GM18511 (cell line): ENCODE data around the gene NUP98.
A peak's percentile ranks its signal among the peaks of the same experiment; 100 is the strongest.
"Not testable (repeated sequence)": the region's sequence is repeated elsewhere in the genome, so short reads cannot be mapped to it uniquely, and the experiment has no call there.

Experiments used
- ATAC-seq: cut with Tn5 transposase; IDR thresholded peaks from one replicate; pipeline ENCODE4 v1.9.1; 2021; ENCODE audit warnings: mild to moderate bottlenecking, moderate library complexity; ENCODE audit not compliant: unreplicated experiment

Gene NUP98

DNA sequence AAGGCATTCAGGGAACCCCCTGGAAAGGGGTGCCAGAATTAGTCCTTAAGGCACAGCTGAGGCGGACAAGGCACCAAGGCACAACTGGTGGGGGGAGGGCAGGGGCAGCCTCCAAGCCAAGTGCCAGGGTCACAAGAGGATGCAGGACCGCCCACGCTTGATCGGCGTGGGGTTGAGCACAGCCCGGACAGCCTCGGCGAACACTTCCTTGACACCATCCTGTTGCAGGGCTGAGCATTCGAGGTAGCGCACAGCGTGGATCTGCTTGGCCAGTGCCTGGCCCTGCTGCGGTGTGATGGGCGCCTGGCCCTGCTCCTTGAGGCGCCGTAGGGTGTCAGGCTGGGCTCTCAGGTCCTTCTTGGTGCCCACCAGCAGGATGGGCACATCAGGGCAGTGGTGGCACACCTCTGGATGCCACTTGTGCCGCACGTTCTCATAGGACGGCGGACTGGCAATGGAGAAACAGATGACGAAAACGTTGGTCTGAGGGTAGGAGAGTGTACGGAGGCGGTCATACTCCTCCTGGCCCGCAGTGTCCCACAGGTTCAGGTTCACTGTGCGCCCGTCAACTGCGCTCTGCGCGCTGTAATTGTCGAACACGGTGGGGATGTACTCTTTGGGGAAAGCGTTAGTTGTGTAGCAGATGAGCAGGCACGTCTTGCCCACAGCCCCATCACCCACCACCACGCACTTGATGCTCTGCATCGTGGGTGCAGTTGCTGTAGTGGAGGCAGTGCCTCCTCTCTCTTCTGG is 30.3 kb upstream of the NUP98 start:
- no peak for ATAC-seq

DNA sequence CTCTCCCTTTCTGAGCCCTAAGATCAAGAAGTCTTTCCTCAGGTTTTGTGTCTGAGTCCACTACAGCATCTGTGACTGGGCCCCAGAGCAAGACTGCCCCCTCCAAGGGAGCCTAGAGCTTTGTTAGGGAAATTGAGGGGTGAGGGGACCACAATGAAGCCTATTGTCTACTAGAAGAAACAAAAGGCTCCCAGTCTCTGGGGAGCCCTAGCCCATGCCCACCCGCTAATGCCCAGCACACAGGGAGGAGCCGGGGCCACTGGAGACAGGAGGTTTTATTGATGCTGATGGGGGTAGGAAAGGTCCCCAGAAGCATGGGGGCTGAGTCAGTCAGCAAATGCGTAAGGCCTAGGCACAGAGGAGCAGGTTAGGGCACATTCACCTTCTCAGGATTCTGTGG is 29.4 kb upstream of the NUP98 start:
- ATAC-seq: no peak

DNA sequence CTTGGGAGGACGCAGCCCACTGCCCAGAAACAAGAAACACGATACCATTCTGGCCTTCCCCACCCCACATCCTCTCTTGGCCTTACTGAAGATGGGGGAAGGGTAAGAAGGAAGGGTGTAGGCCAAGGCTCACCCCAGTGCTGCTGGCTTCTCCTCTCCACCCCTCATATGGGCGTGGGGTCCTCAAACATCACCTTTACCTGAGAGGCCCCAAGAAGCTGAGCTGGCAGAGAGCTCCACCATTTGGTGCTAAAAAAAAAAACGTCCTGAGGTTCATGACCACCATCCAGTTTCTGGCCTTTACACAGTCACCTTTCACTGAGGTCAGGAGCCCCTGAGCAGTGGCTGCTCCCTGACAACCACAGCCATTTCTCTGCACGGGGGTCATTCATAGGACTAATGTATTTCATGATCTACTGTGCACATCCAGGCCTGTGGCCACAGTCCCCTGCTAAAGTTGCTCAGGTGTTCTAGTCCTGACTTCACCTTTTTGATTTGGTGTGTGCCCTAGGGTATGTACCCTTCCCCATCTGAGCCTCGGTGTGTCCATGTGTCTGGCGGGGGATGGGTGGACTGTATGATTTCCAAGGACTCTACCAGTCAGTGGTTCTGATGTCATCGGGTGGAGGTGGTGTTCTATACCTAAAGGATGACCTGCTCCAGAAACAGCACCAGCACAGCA is 28.3 kb upstream of the NUP98 start:
- no peak for ATAC-seq

DNA sequence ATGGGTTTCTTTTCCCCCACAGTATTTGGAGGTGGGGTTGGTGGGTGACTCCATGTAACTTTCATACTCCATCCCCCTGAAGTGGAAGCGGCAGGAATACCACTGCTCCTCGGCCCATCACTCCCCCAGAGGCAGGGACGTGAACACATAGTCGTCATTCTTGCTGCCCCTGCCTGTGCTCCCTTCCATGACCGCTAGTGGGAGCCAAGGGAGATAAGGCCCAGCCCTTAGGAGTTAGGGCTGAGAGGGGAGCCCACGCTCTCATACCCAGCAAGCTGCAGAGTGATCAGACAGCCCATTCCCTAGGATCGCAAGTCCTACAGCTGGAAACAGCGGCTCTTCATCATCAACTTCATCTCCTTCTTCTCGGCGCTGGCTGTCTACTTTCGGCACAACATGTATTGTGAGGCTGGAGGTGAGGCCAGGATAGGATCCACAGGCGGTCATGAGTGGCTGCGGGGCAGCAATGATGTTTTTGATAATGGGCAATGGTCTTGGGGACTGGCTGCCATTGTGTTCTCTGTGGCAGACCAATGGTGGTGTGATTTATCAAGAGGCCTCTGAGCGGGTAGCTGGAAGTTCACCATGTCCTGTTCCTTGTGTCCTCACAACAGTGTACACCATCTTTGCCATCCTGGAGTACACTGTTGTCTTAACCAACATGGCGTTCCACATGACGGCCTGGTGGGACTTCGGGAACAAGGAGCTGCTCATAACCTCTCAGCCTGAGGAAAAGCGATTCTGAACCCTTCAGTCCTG is 27.5 kb upstream of the NUP98 start:
- ATAC-seq: peak; percentile 88

DNA sequence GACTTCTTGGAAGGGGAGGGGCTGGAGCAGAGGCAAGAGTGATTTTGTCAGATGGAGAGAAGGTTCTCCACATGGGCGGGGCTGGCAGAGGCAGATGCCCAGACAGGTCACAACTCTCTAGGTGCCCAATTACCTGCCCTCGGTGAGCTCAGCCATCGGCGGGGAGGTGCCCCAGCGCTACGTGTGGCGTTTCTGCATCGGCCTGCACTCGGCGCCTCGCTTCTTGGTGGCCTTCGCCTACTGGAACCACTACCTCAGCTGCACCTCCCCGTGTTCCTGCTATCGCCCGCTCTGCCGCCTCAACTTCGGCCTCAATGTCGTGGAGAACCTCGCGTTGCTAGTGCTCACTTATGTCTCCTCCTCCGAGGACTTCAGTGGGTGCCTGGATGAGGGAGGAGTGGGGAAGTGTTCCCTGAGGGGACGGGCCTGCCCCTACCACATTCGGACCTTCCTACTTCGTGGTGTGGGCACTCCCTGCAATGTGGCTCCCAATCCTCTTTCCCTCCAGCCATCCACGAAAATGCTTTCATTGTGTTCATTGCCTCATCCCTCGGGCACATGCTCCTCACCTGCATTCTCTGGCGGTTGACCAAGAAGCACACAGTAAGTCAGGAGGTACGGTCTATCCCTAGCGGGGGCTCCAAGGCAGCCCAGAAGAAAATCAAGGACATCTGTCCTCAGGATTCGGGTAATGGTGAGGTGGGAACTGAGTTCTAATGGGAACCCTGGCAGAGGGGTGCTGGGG is 26.6 kb upstream of the NUP98 start:
- ATAC-seq: no peak

DNA sequence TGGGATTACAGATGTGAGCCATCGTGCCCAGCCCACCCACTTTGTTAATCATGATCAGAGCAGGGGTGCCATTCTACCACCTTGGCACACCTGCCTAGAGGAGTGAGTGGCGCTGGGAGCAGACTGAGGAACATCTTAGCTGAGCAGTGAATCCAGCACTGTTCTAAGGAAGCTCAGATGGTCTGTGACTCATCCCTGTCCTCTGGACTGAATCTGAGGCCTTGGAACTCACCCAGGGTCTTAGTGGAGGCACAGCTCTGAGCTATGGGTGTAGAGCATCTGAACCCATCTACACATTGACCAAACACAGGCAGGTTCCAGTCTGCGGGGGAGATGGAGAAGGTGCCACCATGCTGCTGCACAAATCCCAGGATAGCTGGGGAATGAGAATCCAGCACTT is 25.9 kb upstream of the NUP98 start:
- ATAC-seq: no peak

DNA sequence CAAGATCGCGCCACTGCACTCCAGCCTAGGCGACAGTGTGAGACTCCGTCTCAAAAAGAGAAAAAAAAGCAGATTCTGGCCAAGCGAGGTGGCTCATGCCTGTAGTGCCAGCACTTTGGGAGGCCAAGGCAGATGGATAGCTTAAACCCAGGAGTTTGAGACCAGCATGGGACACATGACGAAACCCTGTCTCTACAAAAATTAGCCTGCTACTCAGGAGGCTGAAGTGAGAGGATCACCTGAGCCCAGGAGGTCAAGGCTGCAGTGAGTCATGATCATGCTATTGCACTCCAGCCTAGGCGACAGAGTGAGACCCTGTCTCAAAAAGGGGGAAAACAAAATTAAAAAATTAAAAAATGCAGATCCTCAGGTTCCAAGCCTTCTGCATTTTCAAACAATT is 25.0 kb upstream of the NUP98 start:
- ATAC-seq: no peak

DNA sequence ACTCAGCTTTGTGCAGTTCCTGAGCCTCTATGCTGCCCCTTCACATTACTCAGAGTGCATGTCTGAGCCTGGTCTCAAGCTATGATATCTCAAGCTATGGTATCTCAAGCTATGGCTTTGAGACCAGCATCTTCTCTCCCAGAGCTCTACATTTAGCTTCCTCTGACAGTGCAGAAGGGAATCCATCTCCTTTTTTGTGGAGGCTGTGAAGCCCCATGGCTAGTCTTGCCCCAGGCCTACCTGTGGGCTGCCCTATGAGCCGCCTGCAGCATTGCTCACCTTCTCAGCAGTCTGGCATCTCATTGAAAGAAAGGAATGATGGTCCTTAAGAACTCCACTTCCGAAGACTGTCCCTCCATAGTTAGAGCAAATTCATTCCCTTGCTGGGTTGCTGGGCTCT is 23.6 kb upstream of the NUP98 start:
- no peak for ATAC-seq

DNA sequence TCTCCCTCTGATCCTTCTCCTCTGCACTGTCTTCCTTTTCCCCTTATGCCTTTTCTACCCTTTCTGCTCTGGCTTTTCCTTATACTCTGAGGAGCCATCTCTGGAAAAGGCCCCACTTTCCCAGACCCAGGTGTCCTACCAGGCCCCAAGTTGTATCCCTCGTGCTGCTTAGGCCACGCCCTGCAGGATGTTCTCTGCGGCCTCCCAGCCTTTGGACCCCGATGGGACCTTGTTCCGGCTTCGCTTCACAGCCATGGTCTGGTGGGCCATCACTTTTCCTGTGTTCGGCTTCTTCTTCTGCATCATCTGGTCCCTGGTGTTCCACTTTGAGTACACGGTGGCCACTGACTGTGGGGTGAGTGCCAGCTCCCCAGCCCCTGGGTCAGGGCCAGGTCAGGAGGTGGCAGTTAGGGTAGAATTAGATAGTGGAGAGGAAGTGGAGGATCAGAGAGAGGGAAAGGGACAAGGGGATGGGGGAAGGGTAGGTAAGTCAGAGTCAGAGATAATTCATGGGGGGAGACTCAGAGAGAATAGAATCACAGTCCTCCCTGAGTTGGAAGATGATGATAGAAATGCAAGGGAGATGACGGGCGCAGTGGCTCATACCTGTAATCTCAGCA is 19.9 kb upstream of the NUP98 start:
- ATAC-seq: no peak

DNA sequence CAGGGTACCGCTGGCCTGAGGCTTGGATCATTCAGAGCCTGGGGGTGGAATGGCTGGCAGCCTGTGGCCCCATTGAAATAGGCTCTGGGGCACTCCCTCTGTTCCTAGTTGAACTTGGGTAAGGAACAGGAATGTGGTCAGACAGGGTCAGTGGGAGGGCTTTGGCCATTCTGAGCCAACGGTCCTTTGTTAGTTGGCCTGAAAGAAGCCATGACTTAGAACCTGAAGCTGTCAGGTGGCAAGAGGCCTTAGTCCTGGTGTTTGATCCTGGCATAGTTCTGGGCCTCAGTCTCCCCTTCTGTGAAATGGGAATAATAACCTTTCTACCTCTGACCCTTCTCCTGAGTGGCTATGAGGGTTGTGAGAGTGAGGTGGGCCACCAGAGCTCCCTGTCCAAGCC is 19.3 kb upstream of the NUP98 start:
- no peak for ATAC-seq

DNA sequence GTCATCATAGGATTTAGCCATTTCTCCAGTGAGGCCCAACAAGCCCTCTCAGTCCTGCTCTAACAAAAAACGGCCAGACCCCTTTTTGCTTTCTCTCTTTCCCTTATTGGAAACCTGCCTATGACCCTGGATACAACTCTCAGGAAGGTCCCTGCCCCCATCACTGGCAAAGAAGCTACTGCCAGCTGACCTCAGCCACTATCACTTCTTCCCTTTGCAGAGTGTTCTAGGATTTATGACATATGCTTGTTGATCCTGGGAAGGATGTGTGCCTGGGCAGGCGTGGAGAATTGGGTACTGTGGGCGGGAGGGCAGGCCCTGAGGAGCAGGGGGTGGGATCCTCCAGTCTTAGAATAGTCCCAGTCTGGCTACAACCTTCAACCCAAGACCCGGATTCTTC is 18.5 kb upstream of the NUP98 start:
- no peak for ATAC-seq

DNA sequence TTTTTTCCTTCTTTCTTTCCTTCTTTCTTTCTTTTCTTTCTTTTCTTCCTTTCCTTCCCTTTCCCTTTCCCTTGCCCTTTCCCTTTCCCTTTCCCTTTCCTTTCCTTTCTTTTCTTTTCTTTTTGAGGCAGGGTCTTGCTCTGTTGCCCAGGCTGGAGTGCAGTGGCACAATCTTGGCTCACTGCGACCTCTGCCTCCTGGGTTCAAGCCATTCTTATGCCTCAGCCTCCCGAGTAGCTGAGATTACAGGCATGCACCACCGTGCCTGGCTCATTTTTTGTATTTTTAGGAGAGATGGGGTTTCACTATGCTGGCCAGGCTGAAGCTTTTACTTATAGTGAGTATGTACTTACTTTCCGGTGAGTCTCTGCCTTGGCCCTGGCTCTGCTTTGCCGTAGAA is 17.5 kb upstream of the NUP98 start:
- not testable (repeated sequence) for ATAC-seq

DNA sequence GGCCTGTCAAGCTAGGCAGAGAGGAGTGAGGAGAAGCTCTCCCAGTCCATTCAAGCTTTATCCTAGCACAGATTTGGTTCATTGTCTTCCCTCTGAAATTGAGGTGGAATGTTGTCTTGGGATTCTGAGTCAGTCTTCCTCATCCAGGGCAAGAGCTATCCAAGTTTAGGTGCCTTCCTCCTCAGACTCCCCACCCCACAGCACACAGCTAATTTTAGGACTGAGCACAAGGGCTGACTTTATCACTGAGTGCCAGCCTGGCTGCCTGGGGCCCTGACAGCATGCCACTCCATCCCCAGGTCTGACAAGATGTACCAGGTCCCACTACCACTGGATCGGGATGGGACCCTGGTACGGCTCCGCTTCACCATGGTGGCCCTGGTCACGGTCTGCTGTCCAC is 13.6 kb upstream of the NUP98 start:
- ATAC-seq: no peak

DNA sequence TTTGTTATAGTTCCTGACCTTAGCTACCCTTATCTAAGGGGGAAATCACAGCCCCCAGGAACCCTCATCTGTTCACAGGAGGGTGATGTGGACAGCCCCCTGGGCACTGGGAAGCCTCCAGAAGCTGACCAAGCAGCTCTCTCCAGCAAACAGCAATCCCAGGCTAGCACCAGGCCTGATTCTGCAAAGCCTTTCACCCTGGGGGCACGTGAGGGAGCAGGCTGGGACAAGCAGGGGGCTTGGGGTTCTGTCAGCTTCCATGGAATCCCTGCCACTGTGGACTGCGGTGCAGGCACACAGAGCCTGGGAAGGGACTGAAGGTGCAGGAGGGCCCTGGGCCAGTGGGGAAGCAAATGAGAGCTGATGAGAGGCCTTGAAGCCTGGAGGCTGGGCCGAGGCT is 13.1 kb upstream of the NUP98 start:
- no peak for ATAC-seq

DNA sequence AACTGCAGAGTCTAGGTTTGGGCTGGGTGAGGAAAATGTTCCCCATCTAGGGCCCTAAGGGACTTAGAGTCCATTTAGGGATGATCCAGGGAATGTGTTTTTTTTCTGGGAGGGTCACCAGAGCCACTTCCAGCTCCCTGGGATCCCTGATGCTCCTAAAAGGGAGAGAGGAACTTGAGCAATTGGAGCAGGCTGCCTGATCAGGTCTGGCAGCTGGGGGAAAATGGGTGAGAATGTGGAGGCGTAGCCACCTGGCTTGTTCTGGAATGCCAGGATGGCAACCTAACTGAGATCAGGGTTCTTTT is 12.2 kb upstream of the NUP98 start:
- ATAC-seq: no peak

DNA sequence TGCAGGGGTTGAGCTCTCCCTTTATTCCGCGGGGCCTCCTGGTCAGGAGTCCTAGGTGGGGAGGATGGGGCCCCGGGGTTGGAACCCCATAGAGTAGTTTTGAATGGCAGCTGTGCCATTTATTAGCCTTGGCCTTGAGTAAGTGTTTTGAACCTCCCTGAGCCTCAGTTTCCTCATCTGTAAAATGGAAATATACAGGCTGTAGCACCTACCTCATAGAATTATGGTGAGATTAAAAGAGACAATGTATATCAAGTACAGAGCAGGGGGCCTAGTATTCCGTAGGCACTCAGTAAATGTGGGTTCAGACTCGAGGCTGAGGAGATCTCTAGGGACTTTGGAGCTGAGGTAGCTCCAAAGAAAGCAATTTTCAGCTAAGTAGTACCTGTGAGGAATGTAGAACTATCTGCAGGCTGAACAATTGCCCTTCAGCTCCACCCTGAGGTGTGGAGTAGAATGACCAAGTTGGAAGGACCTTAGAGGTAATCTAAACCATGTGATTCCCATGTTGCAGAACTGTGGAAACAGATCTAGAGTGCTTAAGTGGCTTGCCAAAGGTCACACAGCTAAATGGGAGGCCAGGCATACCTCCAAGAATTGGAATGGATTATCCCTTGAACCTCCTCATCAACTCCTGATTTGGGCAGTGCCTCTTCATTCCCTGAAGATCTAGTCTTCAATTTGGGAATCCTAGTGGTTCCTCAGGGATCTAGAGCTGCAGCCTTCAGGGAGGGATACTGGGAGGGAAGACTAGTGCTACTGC is 11.7 kb upstream of the NUP98 start:
- ATAC-seq: peak; percentile 82

DNA sequence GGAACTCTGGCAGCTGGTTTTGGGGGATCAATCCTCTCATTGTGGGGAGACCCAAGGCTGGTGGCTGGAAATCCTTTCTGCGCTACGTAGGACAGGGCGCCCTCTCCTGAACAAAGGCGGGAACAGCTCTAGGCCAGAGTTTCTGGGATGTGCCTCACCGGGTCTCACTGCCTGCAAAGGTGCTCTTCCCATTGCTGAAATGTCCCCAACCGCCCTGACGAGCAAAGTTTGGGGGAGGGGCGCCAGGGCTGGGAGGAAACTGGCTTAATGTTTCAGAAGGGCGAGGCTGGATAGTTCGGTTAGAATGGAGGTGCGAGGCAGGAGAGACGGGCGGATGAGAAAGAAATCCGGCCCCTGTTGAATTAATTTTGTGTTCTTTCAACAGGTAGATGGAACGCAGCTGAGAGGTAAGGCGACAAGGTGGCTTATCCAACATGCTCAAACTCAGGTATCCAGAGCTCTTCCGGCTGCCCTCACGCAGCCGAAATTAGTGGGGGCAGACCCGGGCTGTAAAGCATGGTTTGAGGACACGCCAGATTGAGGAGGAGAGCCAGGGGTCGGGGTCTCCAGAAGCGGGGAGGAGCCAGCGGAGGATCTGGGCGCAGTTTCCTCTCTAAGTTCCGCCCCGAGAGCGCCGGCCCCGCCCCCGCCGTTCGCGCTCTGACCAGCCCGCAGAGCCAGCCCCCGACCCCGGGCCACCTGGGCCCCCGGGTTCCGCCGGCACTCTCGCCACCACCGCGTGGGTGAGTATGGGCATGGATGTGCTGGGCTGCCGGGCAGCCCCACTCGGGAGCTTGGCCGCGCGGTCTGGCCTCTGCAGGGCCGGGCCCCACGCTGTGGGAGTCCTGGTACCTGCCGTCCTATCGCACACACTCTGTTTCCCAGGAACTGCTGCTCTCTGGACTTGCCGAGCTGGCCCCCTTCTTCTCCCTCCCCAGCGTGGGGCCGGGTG is 10.8 kb upstream of the NUP98 start, which contains the start of gene PGAP2:
TSS of gene PGAP2 (plus strand) at position 652 of the 952 bp plus-strand sequence. CDS start 2,700 bp downstream, outside the sequence.
- ATAC-seq: peak; percentile 82

DNA sequence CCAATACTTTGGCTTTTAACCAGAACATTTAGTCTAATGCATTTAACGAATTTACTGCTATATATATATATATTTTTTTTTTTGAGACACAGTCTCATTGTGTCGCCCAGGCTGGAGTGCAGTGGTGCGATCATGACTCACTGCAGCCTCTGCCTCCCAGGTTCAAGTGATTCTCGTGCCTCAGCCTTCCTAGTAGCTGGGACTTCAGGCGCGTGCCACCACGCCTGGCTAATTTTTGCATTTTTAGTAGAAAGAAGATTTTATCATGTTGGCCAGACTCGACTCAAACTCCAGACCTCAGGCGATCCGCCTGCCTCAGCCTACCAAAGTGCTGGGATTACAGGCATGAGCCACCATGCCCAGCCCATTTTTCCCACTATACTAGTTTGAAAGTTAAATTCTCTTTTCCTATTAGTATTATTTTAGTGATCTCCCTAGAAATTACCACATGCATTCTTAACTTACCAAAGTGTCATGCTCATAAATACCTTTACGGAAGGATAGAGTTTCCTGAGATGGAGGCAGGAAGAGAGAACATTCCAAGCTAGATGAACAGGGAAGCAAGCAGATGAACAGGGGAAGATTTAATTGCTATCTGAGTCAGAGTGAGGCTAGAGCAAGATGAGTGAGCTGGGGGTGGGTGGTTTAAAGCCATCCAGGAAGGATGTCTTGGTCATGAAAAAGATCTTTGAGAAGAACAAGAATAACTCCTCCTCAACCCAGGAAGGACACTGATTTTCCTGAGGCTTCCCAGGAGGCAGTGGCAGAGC is 6.6 kb upstream of the NUP98 start:
- no peak for ATAC-seq
